KMS-11 (cell line): ENCODE measurements around the gene ENOX1.

Source experiments
- H2AFZ ChIP-seq: fragments of 200-600 bp; sonication (generic); 2 replicates; pipeline ENCODE4 v1.6.1; 2016; ENCODE audit warnings: antibody characterized with exemption, mixed run types, low read depth
- H3K27ac ChIP-seq: fragments of 200-600 bp; sonication (generic); 2 replicates; pipeline ENCODE4 v1.6.1; 2016; ENCODE audit warnings: mild to moderate bottlenecking, mixed run types
- H3K27me3 ChIP-seq: fragments of 200-600 bp; sonication (generic); 2 replicates; pipeline ENCODE4 v1.6.1; 2017; ENCODE audit warnings: mild to moderate bottlenecking, low read depth, mixed run types, moderate library complexity; ENCODE audit not compliant: insufficient read depth
- H3K36me3 ChIP-seq: fragments of 200-600 bp; sonication (generic); 2 replicates; pipeline ENCODE4 v1.6.1; 2017; ENCODE audit warnings: mild to moderate bottlenecking, mixed run types; ENCODE audit not compliant: insufficient read depth
- H3K4me1 ChIP-seq: fragments of 200-600 bp; sonication (generic); 2 replicates; pipeline ENCODE4 v1.6.1; 2016; ENCODE audit warnings: mild to moderate bottlenecking, low read depth, mixed run types; ENCODE audit not compliant: poor library complexity, severe bottlenecking
- H3K4me2 ChIP-seq: fragments of 200-600 bp; sonication (generic); 2 replicates; pipeline ENCODE4 v1.7.0; 2016; ENCODE audit warnings: mild to moderate bottlenecking, mixed run types
- H3K4me3 ChIP-seq: fragments of 200-600 bp; sonication (generic); IDR thresholded peaks from 2 replicates; pipeline ENCODE4 v1.6.1; 2017; ENCODE audit warnings: low read depth, low read length, mixed read lengths; ENCODE audit not compliant: insufficient read depth
- H3K79me2 ChIP-seq: fragments of 200-600 bp; sonication (generic); 2 replicates; pipeline ENCODE4 v1.6.1; 2016; ENCODE audit warnings: low read depth, mixed run types; ENCODE audit not compliant: insufficient read depth
- H3K9ac ChIP-seq: fragments of 200-600 bp; sonication (generic); 2 replicates; pipeline ENCODE4 v1.6.1; 2016; ENCODE audit warnings: mild to moderate bottlenecking, mixed run types
- H4K20me1 ChIP-seq: fragments of 200-600 bp; sonication (generic); 2 replicates; pipeline ENCODE4 v1.6.1; 2016; ENCODE audit warnings: mild to moderate bottlenecking, mixed run types; ENCODE audit not compliant: insufficient read depth
- TF ChIP-seq, protein P1 (sequence below): fragments of 200-600 bp; sonication (generic); conservative IDR thresholded peaks from 2 replicates; pipeline ENCODE4 v1.6.1; 2017; ENCODE audit warnings: low read depth, mild to moderate bottlenecking, antibody characterized with exemption, low read length, moderate library complexity, mixed read lengths

ENOX1 gene

DNA sequence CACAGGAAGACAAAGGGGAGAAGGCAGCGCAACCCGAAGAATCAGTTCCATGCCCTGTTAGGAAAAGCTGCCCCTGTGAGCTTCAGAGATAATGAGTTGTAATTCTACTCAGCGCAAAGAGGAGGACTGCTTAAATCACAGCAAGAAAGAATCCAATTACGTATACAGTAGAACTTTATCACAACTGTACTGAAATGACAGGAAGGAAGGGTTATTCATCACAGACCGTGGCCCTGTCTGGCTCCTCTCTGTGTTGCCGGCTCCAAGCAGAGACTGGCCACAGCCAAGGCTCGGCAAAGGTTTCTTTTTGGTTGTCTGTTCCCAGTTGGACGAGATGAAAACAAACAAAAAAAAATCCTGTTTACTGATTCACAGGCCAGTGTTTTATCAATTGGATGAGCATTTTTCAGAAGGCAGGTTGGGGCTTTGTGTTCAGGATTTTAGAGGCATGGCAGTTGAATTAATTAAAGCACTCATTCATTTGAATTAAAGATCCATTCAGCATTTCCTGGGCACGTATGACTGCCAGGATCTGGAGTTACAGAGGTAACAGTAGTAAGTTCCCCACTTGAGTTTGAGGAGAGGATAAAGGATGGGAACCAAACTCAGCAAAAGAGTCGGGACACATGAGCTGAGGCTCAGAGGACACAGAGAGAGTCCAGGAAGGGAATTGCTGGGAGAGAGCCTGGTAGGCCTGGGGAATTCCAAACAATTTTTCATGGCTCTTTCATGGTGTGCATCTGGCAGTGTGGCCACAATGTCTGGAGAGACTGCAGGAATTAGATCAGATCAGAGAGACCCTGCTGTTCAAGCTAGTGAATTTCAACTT, 422.3 kb downstream of the ENOX1 start:
- Histone ChIP-seq H3K4me1 (peaks cover 30% of the 10 kb centered on the region), H4K20me1 (no peaks in the 10 kb centered on the region), H3K27me3 (no peaks in the 10 kb centered on the region), H3K79me2 (no peaks in the 10 kb centered on the region), H3K27ac (no peak overlapping the region), H3K4me3 (no peak overlapping the region), H2AFZ (no peak overlapping the region), H3K9ac (no peak overlapping the region), H3K4me2 (no peak overlapping the region), H3K36me3 (no peaks in the 10 kb centered on the region)
- TF ChIP-seq, protein P1, sequence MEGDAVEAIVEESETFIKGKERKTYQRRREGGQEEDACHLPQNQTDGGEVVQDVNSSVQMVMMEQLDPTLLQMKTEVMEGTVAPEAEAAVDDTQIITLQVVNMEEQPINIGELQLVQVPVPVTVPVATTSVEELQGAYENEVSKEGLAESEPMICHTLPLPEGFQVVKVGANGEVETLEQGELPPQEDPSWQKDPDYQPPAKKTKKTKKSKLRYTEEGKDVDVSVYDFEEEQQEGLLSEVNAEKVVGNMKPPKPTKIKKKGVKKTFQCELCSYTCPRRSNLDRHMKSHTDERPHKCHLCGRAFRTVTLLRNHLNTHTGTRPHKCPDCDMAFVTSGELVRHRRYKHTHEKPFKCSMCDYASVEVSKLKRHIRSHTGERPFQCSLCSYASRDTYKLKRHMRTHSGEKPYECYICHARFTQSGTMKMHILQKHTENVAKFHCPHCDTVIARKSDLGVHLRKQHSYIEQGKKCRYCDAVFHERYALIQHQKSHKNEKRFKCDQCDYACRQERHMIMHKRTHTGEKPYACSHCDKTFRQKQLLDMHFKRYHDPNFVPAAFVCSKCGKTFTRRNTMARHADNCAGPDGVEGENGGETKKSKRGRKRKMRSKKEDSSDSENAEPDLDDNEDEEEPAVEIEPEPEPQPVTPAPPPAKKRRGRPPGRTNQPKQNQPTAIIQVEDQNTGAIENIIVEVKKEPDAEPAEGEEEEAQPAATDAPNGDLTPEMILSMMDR: no peak

DNA sequence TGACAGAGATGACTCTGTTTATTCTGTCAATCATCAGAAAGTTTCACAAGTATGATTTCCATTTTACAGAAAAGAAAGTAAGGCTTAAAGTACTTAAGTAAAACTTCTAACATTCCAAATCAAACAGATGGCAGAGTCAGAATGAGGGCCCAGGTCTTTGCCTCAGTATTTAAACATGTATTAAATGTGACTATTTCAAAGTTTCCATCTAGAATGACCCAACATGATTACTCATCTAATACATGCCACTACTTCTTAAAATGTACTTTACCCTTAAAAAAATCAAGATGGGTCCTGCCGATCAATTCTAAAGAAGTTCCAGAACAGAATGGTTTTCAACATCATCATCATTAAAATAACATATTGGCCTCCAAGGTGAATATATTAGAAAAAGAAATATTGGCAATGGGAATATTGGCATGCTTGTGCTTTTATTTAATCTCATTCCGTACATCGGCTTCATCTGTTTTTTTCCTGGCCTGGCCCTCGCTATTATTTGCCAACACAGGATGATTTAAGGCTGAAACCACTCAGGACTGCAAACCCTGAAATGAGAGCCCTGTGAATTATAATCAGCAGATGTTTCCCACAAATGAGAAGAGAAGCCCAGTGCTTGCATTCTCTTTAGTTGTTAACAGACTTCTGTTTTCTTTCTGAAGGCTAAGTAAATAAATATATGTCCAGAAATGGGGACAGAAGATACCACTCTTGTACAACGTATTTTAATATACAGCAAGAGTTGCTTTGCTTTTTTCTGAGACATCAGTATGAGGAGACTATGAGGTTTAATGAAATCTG, 423.4 kb downstream of the ENOX1 start:
- Histone ChIP-seq H4K20me1 (no peaks in the 10 kb centered on the region), H3K79me2 (no peaks in the 10 kb centered on the region), H2AFZ (no peak overlapping the region), H3K27ac (no peak overlapping the region), H3K27me3 (no peaks in the 10 kb centered on the region), H3K36me3 (no peaks in the 10 kb centered on the region), H3K9ac (no peak overlapping the region), H3K4me1 (peaks cover 28% of the 10 kb centered on the region), H3K4me2 (no peak overlapping the region), H3K4me3 (no peak overlapping the region)
- TF ChIP-seq, protein P1: no peak

DNA sequence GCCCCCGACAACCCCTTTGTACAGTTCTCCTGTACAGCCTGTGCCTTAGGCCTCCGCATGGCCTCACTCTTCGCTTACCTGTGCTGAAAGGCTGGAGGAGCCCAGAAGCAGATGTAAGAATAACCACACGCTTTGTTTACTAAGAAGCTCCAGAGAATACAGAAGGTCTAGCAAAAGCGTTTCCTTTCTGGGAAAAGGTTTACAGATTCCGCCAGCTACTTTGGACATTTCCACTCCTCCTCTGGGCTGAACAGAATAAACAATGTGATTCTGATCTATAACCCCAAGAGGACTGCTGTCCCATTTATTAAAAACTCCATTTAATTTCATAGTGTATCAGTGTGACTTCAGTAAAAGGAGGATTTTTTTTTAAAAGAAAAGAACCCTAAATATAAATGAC, 424.2 kb downstream of the ENOX1 start:
- Histone ChIP-seq H3K4me3 (no peak overlapping the region), H3K4me2 (no peak overlapping the region), H4K20me1 (no peaks in the 10 kb centered on the region), H3K36me3 (no peaks in the 10 kb centered on the region), H3K9ac (no peak overlapping the region), H3K27me3 (no peaks in the 10 kb centered on the region), H3K79me2 (no peaks in the 10 kb centered on the region), H3K4me1 (peaks cover 28% of the 10 kb centered on the region), H2AFZ (no peak overlapping the region), H3K27ac (no peak overlapping the region)
- TF ChIP-seq, protein P1: no peak

- Histone ChIP-seq H2AFZ (no peak overlapping the region), H3K79me2 (no peaks in the 10 kb centered on the region), H3K27me3 (no peaks in the 10 kb centered on the region), H3K9ac (no peak overlapping the region), H3K27ac (no peak overlapping the region), H3K36me3 (no peaks in the 10 kb centered on the region), H3K4me3 (no peak overlapping the region), H3K4me2 (no peak overlapping the region), H4K20me1 (no peaks in the 10 kb centered on the region), H3K4me1 (peaks cover 30% of the 10 kb centered on the region)
- TF ChIP-seq, protein P1: no peak
Measured at GRCh38 chr13:43360892-43361610, 425.7 kb downstream of the ENOX1 start.
